Measurements from ENCODE around the gene GXYLT1.

DNA sequence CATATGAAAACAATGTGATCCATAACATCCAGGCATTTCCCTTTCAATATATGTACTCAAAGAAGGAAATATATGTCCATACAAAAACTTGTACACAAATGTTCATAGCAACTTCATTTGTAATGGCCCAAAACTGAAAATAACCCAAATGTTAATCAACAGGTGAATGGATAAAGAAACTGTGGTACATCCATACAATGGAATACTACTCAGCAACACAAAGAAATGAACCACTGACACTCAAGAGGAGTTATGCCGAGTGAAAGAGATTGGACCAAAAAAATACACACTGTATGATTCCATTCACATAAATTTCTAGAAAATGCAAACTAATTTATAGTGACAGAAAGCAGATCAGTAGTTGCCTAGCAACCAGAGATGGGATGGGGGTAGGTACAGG lies 30.3 kb upstream of the GXYLT1 start:
- TF ChIP-seq, protein P1, sequence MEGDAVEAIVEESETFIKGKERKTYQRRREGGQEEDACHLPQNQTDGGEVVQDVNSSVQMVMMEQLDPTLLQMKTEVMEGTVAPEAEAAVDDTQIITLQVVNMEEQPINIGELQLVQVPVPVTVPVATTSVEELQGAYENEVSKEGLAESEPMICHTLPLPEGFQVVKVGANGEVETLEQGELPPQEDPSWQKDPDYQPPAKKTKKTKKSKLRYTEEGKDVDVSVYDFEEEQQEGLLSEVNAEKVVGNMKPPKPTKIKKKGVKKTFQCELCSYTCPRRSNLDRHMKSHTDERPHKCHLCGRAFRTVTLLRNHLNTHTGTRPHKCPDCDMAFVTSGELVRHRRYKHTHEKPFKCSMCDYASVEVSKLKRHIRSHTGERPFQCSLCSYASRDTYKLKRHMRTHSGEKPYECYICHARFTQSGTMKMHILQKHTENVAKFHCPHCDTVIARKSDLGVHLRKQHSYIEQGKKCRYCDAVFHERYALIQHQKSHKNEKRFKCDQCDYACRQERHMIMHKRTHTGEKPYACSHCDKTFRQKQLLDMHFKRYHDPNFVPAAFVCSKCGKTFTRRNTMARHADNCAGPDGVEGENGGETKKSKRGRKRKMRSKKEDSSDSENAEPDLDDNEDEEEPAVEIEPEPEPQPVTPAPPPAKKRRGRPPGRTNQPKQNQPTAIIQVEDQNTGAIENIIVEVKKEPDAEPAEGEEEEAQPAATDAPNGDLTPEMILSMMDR (conservative IDR thresholded peaks at IDR 0.05; ENCODE audit: low read depth in 2 of 2), result no peak
- TF ChIP-seq, protein P2, sequence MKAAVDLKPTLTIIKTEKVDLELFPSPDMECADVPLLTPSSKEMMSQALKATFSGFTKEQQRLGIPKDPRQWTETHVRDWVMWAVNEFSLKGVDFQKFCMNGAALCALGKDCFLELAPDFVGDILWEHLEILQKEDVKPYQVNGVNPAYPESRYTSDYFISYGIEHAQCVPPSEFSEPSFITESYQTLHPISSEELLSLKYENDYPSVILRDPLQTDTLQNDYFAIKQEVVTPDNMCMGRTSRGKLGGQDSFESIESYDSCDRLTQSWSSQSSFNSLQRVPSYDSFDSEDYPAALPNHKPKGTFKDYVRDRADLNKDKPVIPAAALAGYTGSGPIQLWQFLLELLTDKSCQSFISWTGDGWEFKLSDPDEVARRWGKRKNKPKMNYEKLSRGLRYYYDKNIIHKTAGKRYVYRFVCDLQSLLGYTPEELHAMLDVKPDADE (IDR thresholded peaks at IDR 0.05), result no peak
- TF ChIP-seq POLR2AphosphoS5 (IDR thresholded peaks at IDR 0.05; ENCODE audit: low read depth), result no peak
- TF ChIP-seq CREB1 (CRISPR knock-in tag; IDR thresholded peaks at IDR 0.05; ENCODE audit: low read depth), result no peak
- no peak for TF ChIP-seq EZH2phosphoT487 (IDR thresholded peaks at IDR 0.05; ENCODE audit: unreplicated experiment)
- TF ChIP-seq, protein P3, sequence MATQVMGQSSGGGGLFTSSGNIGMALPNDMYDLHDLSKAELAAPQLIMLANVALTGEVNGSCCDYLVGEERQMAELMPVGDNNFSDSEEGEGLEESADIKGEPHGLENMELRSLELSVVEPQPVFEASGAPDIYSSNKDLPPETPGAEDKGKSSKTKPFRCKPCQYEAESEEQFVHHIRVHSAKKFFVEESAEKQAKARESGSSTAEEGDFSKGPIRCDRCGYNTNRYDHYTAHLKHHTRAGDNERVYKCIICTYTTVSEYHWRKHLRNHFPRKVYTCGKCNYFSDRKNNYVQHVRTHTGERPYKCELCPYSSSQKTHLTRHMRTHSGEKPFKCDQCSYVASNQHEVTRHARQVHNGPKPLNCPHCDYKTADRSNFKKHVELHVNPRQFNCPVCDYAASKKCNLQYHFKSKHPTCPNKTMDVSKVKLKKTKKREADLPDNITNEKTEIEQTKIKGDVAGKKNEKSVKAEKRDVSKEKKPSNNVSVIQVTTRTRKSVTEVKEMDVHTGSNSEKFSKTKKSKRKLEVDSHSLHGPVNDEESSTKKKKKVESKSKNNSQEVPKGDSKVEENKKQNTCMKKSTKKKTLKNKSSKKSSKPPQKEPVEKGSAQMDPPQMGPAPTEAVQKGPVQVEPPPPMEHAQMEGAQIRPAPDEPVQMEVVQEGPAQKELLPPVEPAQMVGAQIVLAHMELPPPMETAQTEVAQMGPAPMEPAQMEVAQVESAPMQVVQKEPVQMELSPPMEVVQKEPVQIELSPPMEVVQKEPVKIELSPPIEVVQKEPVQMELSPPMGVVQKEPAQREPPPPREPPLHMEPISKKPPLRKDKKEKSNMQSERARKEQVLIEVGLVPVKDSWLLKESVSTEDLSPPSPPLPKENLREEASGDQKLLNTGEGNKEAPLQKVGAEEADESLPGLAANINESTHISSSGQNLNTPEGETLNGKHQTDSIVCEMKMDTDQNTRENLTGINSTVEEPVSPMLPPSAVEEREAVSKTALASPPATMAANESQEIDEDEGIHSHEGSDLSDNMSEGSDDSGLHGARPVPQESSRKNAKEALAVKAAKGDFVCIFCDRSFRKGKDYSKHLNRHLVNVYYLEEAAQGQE (IDR thresholded peaks at IDR 0.05; ENCODE audit: unreplicated experiment), result no peak
- no peak for TF ChIP-seq EZH2 (IDR thresholded peaks at IDR 0.05; ENCODE audit: low read depth, unreplicated experiment)
- TF ChIP-seq ZNF331 (CRISPR knock-in tag; IDR thresholded peaks at IDR 0.05; ENCODE audit: low read depth), result no peak
- no peak for TF ChIP-seq JUNB (IDR thresholded peaks at IDR 0.05; ENCODE audit: unreplicated experiment)
- TF ChIP-seq, protein P4, sequence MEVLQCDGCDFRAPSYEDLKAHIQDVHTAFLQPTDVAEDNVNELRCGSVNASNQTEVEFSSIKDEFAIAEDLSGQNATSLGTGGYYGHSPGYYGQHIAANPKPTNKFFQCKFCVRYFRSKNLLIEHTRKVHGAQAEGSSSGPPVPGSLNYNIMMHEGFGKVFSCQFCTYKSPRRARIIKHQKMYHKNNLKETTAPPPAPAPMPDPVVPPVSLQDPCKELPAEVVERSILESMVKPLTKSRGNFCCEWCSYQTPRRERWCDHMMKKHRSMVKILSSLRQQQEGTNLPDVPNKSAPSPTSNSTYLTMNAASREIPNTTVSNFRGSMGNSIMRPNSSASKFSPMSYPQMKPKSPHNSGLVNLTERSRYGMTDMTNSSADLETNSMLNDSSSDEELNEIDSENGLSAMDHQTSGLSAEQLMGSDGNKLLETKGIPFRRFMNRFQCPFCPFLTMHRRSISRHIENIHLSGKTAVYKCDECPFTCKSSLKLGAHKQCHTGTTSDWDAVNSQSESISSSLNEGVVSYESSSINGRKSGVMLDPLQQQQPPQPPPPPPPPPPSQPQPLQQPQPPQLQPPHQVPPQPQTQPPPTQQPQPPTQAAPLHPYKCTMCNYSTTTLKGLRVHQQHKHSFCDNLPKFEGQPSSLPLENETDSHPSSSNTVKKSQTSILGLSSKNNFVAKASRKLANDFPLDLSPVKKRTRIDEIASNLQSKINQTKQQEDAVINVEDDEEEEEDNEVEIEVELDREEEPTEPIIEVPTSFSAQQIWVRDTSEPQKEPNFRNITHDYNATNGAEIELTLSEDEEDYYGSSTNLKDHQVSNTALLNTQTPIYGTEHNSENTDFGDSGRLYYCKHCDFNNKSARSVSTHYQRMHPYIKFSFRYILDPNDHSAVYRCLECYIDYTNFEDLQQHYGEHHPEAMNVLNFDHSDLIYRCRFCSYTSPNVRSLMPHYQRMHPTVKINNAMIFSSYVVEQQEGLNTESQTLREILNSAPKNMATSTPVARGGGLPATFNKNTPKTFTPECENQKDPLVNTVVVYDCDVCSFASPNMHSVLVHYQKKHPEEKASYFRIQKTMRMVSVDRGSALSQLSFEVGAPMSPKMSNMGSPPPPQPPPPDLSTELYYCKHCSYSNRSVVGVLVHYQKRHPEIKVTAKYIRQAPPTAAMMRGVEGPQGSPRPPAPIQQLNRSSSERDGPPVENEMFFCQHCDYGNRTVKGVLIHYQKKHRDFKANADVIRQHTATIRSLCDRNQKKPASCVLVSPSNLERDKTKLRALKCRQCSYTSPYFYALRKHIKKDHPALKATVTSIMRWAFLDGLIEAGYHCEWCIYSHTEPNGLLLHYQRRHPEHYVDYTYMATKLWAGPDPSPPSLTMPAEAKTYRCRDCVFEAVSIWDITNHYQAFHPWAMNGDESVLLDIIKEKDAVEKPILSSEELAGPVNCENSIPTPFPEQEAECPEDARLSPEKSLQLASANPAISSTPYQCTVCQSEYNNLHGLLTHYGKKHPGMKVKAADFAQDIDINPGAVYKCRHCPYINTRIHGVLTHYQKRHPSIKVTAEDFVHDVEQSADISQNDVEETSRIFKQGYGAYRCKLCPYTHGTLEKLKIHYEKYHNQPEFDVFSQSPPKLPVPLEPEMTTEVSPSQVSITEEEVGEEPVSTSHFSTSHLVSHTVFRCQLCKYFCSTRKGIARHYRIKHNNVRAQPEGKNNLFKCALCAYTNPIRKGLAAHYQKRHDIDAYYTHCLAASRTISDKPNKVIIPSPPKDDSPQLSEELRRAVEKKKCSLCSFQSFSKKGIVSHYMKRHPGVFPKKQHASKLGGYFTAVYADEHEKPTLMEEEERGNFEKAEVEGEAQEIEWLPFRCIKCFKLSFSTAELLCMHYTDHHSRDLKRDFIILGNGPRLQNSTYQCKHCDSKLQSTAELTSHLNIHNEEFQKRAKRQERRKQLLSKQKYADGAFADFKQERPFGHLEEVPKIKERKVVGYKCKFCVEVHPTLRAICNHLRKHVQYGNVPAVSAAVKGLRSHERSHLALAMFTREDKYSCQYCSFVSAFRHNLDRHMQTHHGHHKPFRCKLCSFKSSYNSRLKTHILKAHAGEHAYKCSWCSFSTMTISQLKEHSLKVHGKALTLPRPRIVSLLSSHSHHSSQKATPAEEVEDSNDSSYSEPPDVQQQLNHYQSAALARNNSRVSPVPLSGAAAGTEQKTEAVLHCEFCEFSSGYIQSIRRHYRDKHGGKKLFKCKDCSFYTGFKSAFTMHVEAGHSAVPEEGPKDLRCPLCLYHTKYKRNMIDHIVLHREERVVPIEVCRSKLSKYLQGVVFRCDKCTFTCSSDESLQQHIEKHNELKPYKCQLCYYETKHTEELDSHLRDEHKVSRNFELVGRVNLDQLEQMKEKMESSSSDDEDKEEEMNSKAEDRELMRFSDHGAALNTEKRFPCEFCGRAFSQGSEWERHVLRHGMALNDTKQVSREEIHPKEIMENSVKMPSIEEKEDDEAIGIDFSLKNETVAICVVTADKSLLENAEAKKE (CRISPR knock-in tag; IDR thresholded peaks at IDR 0.05), result no peak
- no peak for TF ChIP-seq STAT1 (IDR thresholded peaks at IDR 0.05; ENCODE audit: unreplicated experiment)
- no peak for TF ChIP-seq NANOG (IDR thresholded peaks at IDR 0.05; ENCODE audit: borderline replicate concordance)
